ENCODE measurements around the gene ZSWIM1.

ZSWIM1 gene

GRCh38 chr20:45874576-45874975 is 6.5 kb upstream of the ZSWIM1 start:
- H3K4me3 ChIP-seq (ENCODE audit: low read length): no peak overlapping the region
- no peak overlapping the region for H2BK15ac ChIP-seq (replicated peaks; ENCODE audit: low read depth)
- H2BK120ac ChIP-seq (ENCODE audit: low read depth, low read length): no peak overlapping the region
- H2BK5ac ChIP-seq (ENCODE audit: low read length): no peak overlapping the region
- no peaks in the 10 kb centered on the region for H3K79me2 ChIP-seq (ENCODE audit: control insufficient read depth, insufficient read depth, low read length)
- no peak overlapping the region for H3K27ac ChIP-seq (ENCODE audit: low read depth, low read length)
- H3K4ac ChIP-seq (ENCODE audit: low read depth, low read length): no peak overlapping the region
- no peak overlapping the region for H3K23ac ChIP-seq (ENCODE audit: low read length)
- no peak overlapping the region for H2AK5ac ChIP-seq (ENCODE audit: low read length)
- no peak overlapping the region for H3K9ac ChIP-seq (ENCODE audit: low read length)
- H3K36me3 ChIP-seq (ENCODE audit: control insufficient read depth, insufficient read depth, low read length): no peaks in the 10 kb centered on the region
- H3K27me3 ChIP-seq (ENCODE audit: insufficient read depth, low read length, poor library complexity): no peaks in the 10 kb centered on the region
- H3K4me1 ChIP-seq (ENCODE audit: control insufficient read depth, low read depth, low read length): no peaks in the 10 kb centered on the region
- DNase-seq: peak; percentile 31
- H3K56ac ChIP-seq (ENCODE audit: low read length): no peak overlapping the region
- no peak overlapping the region for H4K5ac ChIP-seq (ENCODE audit: low read length)
- H4K8ac ChIP-seq (ENCODE audit: low read depth, low read length): no peak overlapping the region
- H3K79me1 ChIP-seq (ENCODE audit: low read length): no peaks in the 10 kb centered on the region
- no peak overlapping the region for H3K18ac ChIP-seq (ENCODE audit: low read length)
- WGBS (ENCODE audit: extremely low coverage, insufficient coverage, low lambda C conversion rate): no CpG with 5 or more reads among the region's 4 CpGs
- no peak overlapping the region for H3K4me2 ChIP-seq (ENCODE audit: low read length)

DNA sequence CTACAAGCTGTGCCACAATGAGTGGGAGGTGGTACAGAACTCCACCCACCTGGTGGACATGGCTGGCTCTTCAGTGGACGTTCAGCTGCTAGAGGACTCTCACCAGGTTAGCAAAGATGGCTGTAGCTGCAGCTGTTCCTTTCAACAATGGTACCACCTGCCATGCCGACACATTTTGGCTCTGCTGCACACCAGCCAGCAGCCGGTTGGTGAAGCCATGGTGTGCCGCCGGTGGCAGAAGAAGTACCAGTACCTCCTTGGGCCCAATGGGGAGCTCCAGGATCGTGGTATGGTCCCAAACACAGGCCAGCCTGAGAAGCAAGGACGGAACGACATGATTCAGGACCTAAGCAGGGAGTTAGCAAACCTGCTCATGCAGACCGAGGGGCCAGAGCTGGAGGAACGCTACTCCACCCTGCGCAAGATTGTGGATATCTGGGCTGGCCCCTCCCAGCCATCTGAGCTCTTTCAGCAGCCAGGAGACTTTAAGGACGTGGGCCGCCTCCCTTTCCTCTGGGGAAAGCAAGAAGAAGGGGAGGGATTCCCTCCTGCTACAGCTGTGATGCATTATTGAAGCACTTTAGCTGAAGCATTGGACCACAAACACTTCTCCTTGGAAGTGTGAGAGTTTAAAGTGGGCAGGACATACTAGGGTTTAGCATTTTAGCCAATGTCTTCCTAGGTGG is 2.8 kb upstream of the ZSWIM1 start:
- H3K79me1 ChIP-seq (ENCODE audit: low read length): peaks cover 2% of the 10 kb centered on the region
- H3K18ac ChIP-seq (ENCODE audit: low read length): no peak overlapping the region
- no peak overlapping the region for H4K8ac ChIP-seq (ENCODE audit: low read depth, low read length)
- H3K36me3 ChIP-seq (ENCODE audit: control insufficient read depth, insufficient read depth, low read length): peaks cover 5% of the 10 kb centered on the region
- no peak overlapping the region for H2BK5ac ChIP-seq (ENCODE audit: low read length)
- no peak overlapping the region for H3K4ac ChIP-seq (ENCODE audit: low read depth, low read length)
- H3K27me3 ChIP-seq (ENCODE audit: insufficient read depth, low read length, poor library complexity): no peaks in the 10 kb centered on the region
- H3K4me1 ChIP-seq (ENCODE audit: control insufficient read depth, low read depth, low read length): no peaks in the 10 kb centered on the region
- H3K4me2 ChIP-seq (ENCODE audit: low read length): no peak overlapping the region
- WGBS (ENCODE audit: extremely low coverage, insufficient coverage, low lambda C conversion rate): no CpG with 5 or more reads among the region's 13 CpGs
- peaks cover 5% of the 10 kb centered on the region for H3K79me2 ChIP-seq (ENCODE audit: control insufficient read depth, insufficient read depth, low read length)
- H2BK15ac ChIP-seq (replicated peaks; ENCODE audit: low read depth): no peak overlapping the region
- H3K4me3 ChIP-seq (ENCODE audit: low read length): no peak overlapping the region
- no peak for DNase-seq
- no peak overlapping the region for H3K56ac ChIP-seq (ENCODE audit: low read length)
- no peak overlapping the region for H4K5ac ChIP-seq (ENCODE audit: low read length)
- no peak overlapping the region for H3K9ac ChIP-seq (ENCODE audit: low read length)
- no peak overlapping the region for H2BK120ac ChIP-seq (ENCODE audit: low read depth, low read length)
- H3K27ac ChIP-seq (ENCODE audit: low read depth, low read length): no peak overlapping the region
- no peak overlapping the region for H2AK5ac ChIP-seq (ENCODE audit: low read length)
- no peak overlapping the region for H3K23ac ChIP-seq (ENCODE audit: low read length)

- no CpG with 5 or more reads among the region's 4 CpGs for WGBS (ENCODE audit: extremely low coverage, insufficient coverage, low lambda C conversion rate)
- H2BK120ac ChIP-seq (ENCODE audit: low read depth, low read length): no peak overlapping the region
- no peak overlapping the region for H3K18ac ChIP-seq (ENCODE audit: low read length)
- H4K5ac ChIP-seq (ENCODE audit: low read length): no peak overlapping the region
- no peak overlapping the region for H3K56ac ChIP-seq (ENCODE audit: low read length)
- H3K79me2 ChIP-seq (ENCODE audit: control insufficient read depth, insufficient read depth, low read length): peaks cover 5% of the 10 kb centered on the region
- DNase-seq: no peak
- no peaks in the 10 kb centered on the region for H3K27me3 ChIP-seq (ENCODE audit: insufficient read depth, low read length, poor library complexity)
- no peak overlapping the region for H4K8ac ChIP-seq (ENCODE audit: low read depth, low read length)
- no peaks in the 10 kb centered on the region for H3K4me1 ChIP-seq (ENCODE audit: control insufficient read depth, low read depth, low read length)
- H3K27ac ChIP-seq (ENCODE audit: low read depth, low read length): no peak overlapping the region
- peaks cover 7% of the 10 kb centered on the region for H3K36me3 ChIP-seq (ENCODE audit: control insufficient read depth, insufficient read depth, low read length)
- no peak overlapping the region for H3K4me2 ChIP-seq (ENCODE audit: low read length)
- no peak overlapping the region for H2BK15ac ChIP-seq (replicated peaks; ENCODE audit: low read depth)
- H3K23ac ChIP-seq (ENCODE audit: low read length): no peak overlapping the region
- no peak overlapping the region for H3K4ac ChIP-seq (ENCODE audit: low read depth, low read length)
- H3K9ac ChIP-seq (ENCODE audit: low read length): no peak overlapping the region
- H3K4me3 ChIP-seq (ENCODE audit: low read length): no peak overlapping the region
- peaks cover 2% of the 10 kb centered on the region for H3K79me1 ChIP-seq (ENCODE audit: low read length)
- H2BK5ac ChIP-seq (ENCODE audit: low read length): no peak overlapping the region
- H2AK5ac ChIP-seq (ENCODE audit: low read length): no peak overlapping the region
Measured at GRCh38 chr20:45882469-45883099, 1.6 kb downstream of the ZSWIM1 start.

GRCh38 chr20:45883100-45883469 is 2.1 kb downstream of the ZSWIM1 start:
- H2BK120ac ChIP-seq (ENCODE audit: low read depth, low read length): no peak overlapping the region
- H4K8ac ChIP-seq (ENCODE audit: low read depth, low read length): no peak overlapping the region
- no peak overlapping the region for H4K5ac ChIP-seq (ENCODE audit: low read length)
- no CpG with 5 or more reads among the region's 9 CpGs for WGBS (ENCODE audit: extremely low coverage, insufficient coverage, low lambda C conversion rate)
- no peak overlapping the region for H3K9ac ChIP-seq (ENCODE audit: low read length)
- no peak for DNase-seq
- H3K4me3 ChIP-seq (ENCODE audit: low read length): no peak overlapping the region
- peaks cover 7% of the 10 kb centered on the region for H3K36me3 ChIP-seq (ENCODE audit: control insufficient read depth, insufficient read depth, low read length)
- H3K56ac ChIP-seq (ENCODE audit: low read length): no peak overlapping the region
- no peak overlapping the region for H3K18ac ChIP-seq (ENCODE audit: low read length)
- H3K23ac ChIP-seq (ENCODE audit: low read length): no peak overlapping the region
- H3K4ac ChIP-seq (ENCODE audit: low read depth, low read length): no peak overlapping the region
- no peak overlapping the region for H3K27ac ChIP-seq (ENCODE audit: low read depth, low read length)
- H2BK5ac ChIP-seq (ENCODE audit: low read length): no peak overlapping the region
- H3K27me3 ChIP-seq (ENCODE audit: insufficient read depth, low read length, poor library complexity): no peaks in the 10 kb centered on the region
- H2BK15ac ChIP-seq (replicated peaks; ENCODE audit: low read depth): no peak overlapping the region
- H3K79me2 ChIP-seq (ENCODE audit: control insufficient read depth, insufficient read depth, low read length): peaks cover 5% of the 10 kb centered on the region
- H3K4me2 ChIP-seq (ENCODE audit: low read length): no peak overlapping the region
- H3K79me1 ChIP-seq (ENCODE audit: low read length): peaks cover 2% of the 10 kb centered on the region
- no peak overlapping the region for H2AK5ac ChIP-seq (ENCODE audit: low read length)
- no peaks in the 10 kb centered on the region for H3K4me1 ChIP-seq (ENCODE audit: control insufficient read depth, low read depth, low read length)

DNA sequence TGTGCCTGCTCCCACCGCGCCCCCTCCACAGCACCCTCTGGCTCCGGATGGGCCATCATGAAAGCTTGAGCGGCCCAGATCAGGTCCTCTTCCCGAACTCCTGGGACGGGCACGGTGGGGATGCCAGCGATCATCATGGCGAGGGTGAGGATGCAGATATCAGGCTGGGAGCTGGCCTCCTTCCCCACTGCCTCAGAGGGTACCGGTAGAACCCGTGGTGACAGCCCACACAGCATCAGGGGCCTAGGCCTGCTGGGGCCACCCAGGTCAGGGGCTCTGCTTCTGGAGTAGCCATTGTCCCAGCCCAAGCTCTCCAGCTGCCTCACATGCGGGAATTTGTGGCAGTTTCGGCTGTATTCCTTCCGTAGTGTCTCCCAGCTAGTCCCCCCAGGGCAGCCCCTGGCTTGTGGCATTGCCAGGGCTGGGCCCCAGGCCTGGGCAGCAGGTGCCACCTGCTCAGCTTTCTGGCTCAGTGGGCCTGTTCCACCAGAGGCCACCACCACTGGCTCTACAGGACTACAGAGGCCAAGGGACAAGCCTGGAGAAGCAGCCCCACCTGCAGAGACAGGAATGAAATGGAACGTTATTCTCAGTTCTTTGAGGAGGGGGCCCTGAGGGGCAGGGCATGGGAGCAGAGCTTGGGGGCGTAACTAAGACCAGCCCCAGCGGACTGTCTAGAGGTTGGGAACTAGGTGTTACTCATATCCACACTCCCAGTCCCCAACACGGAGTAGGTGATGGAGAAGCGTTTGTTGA is 5.7 kb downstream of the ZSWIM1 start:
- Histone ChIP-seq H4K8ac (ENCODE audit: low read depth, low read length) (no peak overlapping the region), H2BK120ac (ENCODE audit: low read depth, low read length) (no peak overlapping the region), H3K56ac (ENCODE audit: low read length) (no peak overlapping the region), H3K79me1 (ENCODE audit: low read length) (peaks cover 2% of the 10 kb centered on the region), H3K27me3 (ENCODE audit: insufficient read depth, low read length, poor library complexity) (no peaks in the 10 kb centered on the region), H3K36me3 (ENCODE audit: control insufficient read depth, insufficient read depth, low read length) (peaks cover 7% of the 10 kb centered on the region), H2BK15ac (replicated peaks; ENCODE audit: low read depth) (no peak overlapping the region), H2AK5ac (ENCODE audit: low read length) (no peak overlapping the region), H3K23ac (ENCODE audit: low read length) (no peak overlapping the region), H3K4ac (ENCODE audit: low read depth, low read length) (no peak overlapping the region), H3K9ac (ENCODE audit: low read length) (no peak overlapping the region), H3K79me2 (ENCODE audit: control insufficient read depth, insufficient read depth, low read length) (peaks cover 2% of the 10 kb centered on the region), H3K27ac (ENCODE audit: low read depth, low read length) (no peak overlapping the region), H3K4me1 (ENCODE audit: control insufficient read depth, low read depth, low read length) (no peaks in the 10 kb centered on the region), H3K4me3 (ENCODE audit: low read length) (no peak overlapping the region), H4K5ac (ENCODE audit: low read length) (no peak overlapping the region), H2BK5ac (ENCODE audit: low read length) (no peak overlapping the region), H3K4me2 (ENCODE audit: low read length) (no peak overlapping the region), H3K18ac (ENCODE audit: low read length) (no peak overlapping the region)
- no CpG with 5 or more reads among the region's 19 CpGs for WGBS (ENCODE audit: extremely low coverage, insufficient coverage, low lambda C conversion rate)
- DNase-seq: no peak
